Uterus (tissue), 2 donors: Measurements from ENCODE around the gene DGCR2.

ENCODE experiments used
- POLR2A ChIP-seq, 2 donors: fragments of 450-650 bp; IDR thresholded peaks; one replicate each; pipeline ENCODE4 v1.6.1; 2016; ENCODE audit warnings: antibody characterized with exemption in 2 of 2, mild to moderate bottlenecking in 1 of 2, moderate library complexity in 1 of 2
- TF ChIP-seq, protein P1 (sequence below), 4 experiments: fragments of 200-600 bp in 2 of 4; fragments of 450-650 bp in 2 of 4; sonication (generic) in 2 of 4; IDR thresholded peaks; one replicate each; pipeline ENCODE4 v1.5.1; 2016 to 2019; ENCODE audit warnings: antibody characterized with exemption in 4 of 4, mild to moderate bottlenecking in 2 of 4, moderate library complexity in 1 of 4

DNA sequence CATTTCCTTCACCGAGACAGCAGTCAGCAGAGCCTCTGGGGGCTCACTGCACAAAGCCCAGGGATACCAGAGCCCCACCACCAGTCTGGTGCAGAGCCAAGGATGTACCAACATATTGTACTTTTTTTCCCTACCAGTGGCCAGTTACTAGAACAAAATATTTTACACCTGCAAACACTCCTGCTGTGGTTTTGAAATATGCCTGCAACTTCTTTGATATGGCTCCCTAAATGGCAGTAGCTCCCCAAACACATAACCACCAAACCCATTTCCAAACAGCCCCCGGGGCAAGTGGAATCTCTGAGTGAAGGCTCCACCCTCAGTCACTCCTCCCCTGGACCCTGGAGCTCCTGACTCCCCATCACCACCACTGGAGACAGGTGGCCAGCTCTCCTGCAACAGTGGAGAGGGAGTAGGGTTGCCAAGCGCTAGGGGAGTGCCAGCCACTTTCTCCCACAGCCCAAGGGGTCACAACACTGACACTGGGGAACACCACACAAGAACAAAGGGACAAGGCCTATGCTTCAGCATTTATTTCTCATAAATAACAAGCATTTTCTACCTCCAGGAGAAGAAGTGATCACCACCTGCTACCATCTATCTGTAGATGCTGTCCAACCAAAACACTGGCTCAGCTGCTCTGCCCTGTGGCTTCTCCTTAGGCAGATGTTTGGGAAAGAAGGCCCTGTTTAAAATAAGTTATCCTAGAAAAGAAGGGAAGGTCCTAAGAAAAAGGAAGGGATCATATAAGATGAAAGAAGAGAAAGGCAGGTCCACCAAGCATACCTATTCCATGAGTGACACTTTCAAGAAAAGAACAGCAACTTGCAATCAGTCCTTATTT, 15.1 kb downstream of the DGCR2 start:
- TF ChIP-seq, protein P1, sequence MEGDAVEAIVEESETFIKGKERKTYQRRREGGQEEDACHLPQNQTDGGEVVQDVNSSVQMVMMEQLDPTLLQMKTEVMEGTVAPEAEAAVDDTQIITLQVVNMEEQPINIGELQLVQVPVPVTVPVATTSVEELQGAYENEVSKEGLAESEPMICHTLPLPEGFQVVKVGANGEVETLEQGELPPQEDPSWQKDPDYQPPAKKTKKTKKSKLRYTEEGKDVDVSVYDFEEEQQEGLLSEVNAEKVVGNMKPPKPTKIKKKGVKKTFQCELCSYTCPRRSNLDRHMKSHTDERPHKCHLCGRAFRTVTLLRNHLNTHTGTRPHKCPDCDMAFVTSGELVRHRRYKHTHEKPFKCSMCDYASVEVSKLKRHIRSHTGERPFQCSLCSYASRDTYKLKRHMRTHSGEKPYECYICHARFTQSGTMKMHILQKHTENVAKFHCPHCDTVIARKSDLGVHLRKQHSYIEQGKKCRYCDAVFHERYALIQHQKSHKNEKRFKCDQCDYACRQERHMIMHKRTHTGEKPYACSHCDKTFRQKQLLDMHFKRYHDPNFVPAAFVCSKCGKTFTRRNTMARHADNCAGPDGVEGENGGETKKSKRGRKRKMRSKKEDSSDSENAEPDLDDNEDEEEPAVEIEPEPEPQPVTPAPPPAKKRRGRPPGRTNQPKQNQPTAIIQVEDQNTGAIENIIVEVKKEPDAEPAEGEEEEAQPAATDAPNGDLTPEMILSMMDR (IDR thresholded peaks at IDR 0.05) = no peak
- TF ChIP-seq POLR2A (IDR thresholded peaks at IDR 0.05) = no peak
